NCI-H1417 (cell line): ENCODE measurements around the gene TECRL.

Source experiments
- DNase-seq, 3 experiments: peaks; one replicate each; lab custom pipeline; 2025; lab: John Stamatoyannopoulos, UW

Gene TECRL

GRCh38 chr4:64327237-64327636, 82.0 kb downstream of the TECRL start:
- DNase-seq: no peak

DNA sequence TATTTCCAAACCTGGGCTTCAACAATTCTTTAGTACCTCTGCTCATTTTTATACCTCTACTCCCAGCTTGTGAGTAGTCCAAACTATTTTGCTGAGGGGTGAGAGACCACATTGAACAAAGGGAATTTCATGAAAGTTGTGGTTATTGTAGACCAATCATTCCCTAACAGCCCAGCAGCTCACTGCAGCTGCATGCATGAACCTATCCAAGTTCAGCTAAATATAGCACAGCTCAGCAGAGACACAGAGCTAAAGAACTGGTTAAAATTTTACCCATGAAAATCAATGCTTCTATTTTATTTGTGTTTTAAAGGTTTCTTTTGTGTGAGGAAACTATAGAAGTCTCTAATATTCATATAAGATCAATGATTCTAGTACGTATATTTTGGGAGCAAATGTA, 82.7 kb downstream of the TECRL start:
- no peak for DNase-seq

- no peak for DNase-seq
These were observed 103.0 kb downstream of the TECRL start for GRCh38 chr4:64306255-64306565.

- no peak for DNase-seq
These were observed 103.5 kb downstream of the TECRL start for GRCh38 chr4:64305565-64306254.

- DNase-seq: no peak
These were observed 136.8 kb downstream of the TECRL start for GRCh38 chr4:64272432-64272831.

- no peak for DNase-seq
These were observed 137.6 kb downstream of the TECRL start for GRCh38 chr4:64271601-64272081.

DNA sequence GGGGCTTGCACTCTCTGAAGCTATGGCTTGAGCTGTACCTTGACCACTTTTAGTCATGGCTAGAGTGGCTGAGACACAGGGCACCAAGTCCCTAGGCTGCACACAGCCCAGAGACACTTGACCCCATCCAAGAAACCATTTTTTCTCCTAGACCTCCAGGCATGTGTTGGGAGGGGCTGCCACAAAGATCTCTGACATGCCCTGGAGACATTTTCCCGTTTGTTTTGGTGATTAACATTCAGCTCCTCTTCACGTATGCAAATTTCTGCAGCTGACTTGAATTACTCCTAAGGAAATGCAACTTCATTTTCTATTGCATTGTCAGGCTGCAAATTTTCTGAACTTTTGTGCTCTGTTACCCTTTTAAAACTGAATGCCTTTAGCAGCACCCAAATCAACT, 142.6 kb downstream of the TECRL start:
- DNase-seq: no peak

DNA sequence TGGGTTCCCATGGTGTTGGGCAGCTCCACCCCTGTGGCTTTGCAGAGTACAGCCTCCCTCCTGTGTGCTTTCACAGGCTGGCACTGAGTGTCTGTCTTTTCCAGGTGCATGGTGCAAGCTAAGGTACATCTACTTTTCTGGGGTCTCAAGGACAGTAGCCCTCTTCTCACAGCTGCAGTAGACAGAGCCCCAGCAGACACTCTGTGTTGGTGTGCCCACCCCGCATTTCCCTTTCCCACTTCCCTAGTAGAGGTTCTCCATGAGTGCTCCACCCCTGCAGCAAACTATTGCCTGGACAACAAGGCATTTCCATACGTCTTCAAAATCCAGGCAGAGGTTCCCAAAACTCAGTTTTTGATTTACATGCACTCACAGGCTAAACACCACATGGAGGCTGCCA, 143.0 kb downstream of the TECRL start:
- no peak for DNase-seq

DNA sequence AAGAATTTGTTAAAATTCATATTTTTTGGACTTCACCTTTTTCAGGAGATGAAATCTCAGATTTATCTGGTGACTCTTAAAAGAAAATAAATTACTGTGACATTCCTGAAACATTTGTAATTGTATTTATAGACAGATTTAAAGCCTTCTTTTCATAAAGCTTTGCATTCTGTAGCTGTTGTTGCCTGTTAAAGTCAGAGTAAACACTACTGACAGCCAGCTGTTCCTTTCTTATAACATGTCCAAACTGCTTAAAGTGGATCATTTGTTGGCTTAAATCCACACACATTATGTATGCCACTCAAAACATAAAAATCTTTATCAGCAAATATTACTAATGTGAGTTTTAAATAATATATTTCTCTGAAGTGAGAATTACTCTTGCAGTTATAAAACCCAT, 157.5 kb downstream of the TECRL start:
- DNase-seq: peak in 1 of 3 experiments; percentile 32

DNA sequence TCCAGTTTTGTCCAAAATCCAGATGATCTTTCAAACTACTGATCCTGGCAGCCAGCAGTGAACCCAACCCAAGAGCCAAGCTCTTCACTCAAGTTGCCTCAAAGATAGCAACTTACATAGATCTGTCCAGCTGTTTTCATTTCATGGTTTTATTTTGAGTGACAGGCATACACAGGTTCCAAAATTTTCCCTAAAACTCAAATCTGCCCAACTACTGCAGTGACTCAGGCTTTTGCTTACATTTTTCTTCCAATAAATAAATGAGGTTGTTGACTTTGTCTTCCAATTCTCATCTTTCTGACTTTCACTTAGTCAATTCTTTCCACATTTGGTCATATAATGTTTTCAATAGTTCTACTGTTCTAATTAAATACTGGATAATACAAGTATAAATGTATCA, 158.8 kb downstream of the TECRL start:
- no peak for DNase-seq

DNA sequence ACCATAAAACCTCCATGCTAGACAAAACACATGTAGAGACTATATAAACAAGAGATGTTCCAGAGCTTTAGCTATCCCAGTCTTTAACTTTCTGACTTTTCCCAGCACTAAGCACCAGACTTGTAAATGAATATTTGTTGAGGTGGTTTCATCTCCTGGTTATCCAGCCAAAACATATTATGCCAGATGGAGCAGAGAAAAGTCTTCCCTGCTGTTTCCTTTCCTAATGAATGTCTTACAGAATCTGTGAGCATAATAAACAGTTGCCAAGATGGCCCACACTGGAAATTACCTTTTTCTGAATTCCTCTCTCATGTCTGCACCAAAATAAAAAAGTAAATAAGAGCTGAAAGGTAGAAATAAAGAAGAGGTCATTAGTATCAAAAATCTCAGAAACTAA, 159.2 kb downstream of the TECRL start:
- no peak for DNase-seq

DNA sequence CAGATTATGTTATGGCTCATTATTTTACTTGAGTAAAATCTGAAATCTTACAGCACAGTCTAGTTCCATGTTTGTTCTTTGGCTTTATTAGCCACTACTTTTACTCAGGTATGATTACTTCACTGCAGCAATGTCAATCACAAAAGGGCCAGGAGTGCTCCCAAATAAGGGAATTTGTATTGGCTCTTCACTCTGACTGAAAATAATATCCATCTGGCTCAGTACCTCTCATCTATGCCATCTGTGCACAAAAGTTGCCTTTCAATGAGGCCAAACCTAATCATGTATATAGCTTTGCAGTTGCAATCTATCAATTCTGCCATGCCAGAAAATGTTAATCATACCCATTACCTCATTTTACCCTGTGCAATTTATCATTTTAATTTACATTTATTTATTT, 161.1 kb downstream of the TECRL start:
- no peak for DNase-seq

DNA sequence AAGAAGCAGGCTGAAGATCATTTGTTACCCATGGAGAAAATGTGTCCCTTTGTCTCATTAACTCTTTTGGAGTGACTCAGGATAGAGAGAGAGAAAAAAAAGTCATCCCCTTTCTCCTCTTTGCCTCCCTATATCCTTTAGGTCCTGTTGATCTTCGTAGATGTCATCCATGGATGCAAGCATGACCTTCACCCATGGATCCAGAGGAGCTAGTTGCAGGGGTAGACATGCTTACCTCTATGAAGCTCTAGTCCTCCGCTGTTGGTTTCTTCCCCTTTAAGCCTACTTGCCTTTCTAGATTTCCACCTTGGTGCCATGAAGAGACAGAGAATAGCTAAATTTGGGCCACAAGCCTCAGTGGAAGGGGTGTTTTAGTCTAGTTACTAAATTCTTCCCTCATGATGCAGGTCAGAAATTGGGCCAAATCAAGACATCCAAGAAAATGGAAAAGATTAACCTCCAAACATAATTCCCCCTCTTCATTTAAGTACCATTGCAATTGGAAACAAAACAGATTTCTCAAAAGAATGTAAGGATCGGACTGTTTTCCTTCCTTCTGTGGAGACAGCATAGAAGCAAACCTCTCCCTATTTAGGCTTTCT, 178.4 kb downstream of the TECRL start:
- DNase-seq: peak in 1 of 3 experiments; percentile 25
